Measurements from ENCODE around the gene OCIAD1.

OCIAD1 gene

DNA sequence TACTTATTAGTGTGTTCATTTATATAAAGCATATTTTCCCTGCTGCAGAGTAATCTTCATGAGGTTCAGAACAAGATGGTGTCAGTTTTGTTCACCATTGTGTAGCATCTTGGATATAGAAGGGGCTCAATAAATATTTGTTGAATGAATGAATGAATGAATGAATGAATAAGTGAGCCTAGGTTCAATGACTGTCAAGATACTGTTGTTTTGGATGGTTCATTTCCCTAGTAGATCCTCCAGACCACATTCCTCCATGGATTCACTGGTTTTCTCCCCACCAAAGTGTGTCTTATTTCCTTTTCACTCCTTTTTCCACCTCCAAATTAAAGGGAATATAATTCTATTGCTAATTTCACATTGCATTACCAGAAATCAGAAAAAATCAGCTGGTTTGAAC, 77.8 kb downstream of the OCIAD1 start:
- TF ChIP-seq CTCF (IDR thresholded peaks at IDR 0.05; ENCODE audit: low read depth, low read length), result no peak
- H3K4me3 ChIP-seq (replicated peaks in 1 of 2; ENCODE audit: low read depth in 2 of 2, low read length in 2 of 2), result no peak overlapping the region
- no peak for DNase-seq (ENCODE audit: low read depth in 2 of 2)

DNA sequence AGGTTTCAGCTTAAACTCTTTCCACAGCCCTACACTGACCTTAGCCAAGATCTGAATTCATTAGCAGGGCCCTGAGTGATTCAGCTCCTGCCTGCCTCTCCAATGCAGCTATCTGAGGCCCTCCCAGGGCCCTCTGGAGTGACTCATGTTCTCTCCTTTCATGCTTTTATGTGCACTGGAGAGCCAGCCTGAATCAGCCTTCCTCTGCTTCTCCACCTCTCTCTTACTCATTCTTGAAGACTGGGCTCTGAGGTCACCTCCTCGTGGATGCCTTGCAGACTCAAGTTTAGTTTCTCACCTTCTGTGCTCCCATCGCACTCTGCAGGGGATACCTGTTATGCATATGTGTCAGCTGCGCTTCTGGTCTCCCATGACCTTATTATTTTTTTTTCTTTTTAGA, 78.8 kb downstream of the OCIAD1 start:
- DNase-seq (ENCODE audit: low read depth in 2 of 2), result peak; percentile 92 to 99
- no peak overlapping the region for H3K4me3 ChIP-seq (replicated peaks in 1 of 2; ENCODE audit: low read depth in 2 of 2, low read length in 2 of 2)
- no peak for TF ChIP-seq CTCF (IDR thresholded peaks at IDR 0.05; ENCODE audit: low read depth, low read length)

GRCh38 chr4:48910511-48910910, 79.6 kb downstream of the OCIAD1 start:
- H3K4me3 ChIP-seq (replicated peaks in 1 of 2; ENCODE audit: low read depth in 2 of 2, low read length in 2 of 2), result no peak overlapping the region
- TF ChIP-seq CTCF (IDR thresholded peaks at IDR 0.05; ENCODE audit: low read depth, low read length), result no peak
- peak in 1 of 2 donors; percentile 21 for DNase-seq (ENCODE audit: low read depth in 2 of 2)
